Hepatocyte (in vitro differentiated cells): ENCODE data around the gene UBIAD1.

ENCODE experiments used
- EZH2 ChIP-seq: fragments of 200-600 bp; sonication (generic); IDR thresholded peaks from 2 replicates; pipeline ENCODE4 v1.6.1; 2016; ENCODE audit warnings: antibody characterized with exemption, mild to moderate bottlenecking, borderline replicate concordance
- TF ChIP-seq, protein P1 (sequence below): fragments of 200-600 bp; sonication (generic); IDR thresholded peaks from 2 replicates; pipeline ENCODE4 v1.5.1; 2016; ENCODE audit warnings: antibody characterized with exemption, mild to moderate bottlenecking; ENCODE audit not compliant: poor library complexity

DNA sequence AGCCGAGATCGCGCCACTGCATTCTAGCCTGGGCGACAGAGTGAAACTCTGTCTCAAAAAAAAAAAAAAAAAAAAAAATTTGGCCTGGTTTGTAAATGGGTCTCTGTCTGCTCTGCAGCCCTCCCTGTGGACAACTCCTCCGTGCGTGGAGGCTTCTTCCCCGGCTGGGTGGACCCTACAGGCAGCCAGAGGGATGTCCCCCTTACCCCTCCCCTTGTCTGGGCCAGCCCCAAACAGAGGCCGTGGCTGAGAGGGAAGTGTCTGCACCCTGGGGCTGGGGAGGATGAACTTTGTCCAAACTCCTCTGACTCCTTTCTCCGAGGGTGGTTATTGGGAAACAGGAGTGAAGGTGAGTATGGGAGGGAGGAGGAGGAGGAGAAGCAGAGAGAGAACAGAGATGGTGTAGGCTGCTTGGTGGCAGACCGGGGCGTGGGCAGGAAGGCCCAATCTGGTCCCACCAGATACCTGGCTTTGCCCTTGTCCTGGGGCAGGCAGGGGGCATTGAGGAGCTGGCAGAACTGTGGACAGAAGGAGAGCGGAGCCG lies 61.3 kb downstream of the UBIAD1 start:
- TF ChIP-seq EZH2, result no peak
- TF ChIP-seq, protein P1, sequence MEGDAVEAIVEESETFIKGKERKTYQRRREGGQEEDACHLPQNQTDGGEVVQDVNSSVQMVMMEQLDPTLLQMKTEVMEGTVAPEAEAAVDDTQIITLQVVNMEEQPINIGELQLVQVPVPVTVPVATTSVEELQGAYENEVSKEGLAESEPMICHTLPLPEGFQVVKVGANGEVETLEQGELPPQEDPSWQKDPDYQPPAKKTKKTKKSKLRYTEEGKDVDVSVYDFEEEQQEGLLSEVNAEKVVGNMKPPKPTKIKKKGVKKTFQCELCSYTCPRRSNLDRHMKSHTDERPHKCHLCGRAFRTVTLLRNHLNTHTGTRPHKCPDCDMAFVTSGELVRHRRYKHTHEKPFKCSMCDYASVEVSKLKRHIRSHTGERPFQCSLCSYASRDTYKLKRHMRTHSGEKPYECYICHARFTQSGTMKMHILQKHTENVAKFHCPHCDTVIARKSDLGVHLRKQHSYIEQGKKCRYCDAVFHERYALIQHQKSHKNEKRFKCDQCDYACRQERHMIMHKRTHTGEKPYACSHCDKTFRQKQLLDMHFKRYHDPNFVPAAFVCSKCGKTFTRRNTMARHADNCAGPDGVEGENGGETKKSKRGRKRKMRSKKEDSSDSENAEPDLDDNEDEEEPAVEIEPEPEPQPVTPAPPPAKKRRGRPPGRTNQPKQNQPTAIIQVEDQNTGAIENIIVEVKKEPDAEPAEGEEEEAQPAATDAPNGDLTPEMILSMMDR, result no peak
